Cardiac septum (tissue), 1 donor: ENCODE data around the gene AAGAB. TPM values are rescaled to one million over a fixed set of nuclear protein-coding genes. Genes with fewer than 3 reads are reported as not detected.

Source experiments
- DNase-seq: peaks from one replicate; pipeline ENCODE4 v3.0.0-alpha.2; 2020; ENCODE audit warnings: low spot score
- intact Hi-C: fragments of 100-400 bp; cut with DNase I; formaldehyde crosslinking; loops from one replicate; pipeline ENCODE4 v1.14.0; 2022
- total RNA-seq: library from RNA; stranded (reverse); fragmentation: NEBNext Ultra II Directional; extraction: Animal tissue kit (Norgen Biotek cat#: 25700); gene quantifications from one replicate; pipeline ENCODE4 v1.2.1, GENCODE V29; 2021
- donor health status: DM: no; HTN: no; CAD: no.

AAGAB gene
- total RNA-seq, 1 donor from 2014 or later: 24.1 TPM

- DNase-seq: peak; percentile 59
Measured at GRCh38 chr15:67178569-67179210, 75.8 kb downstream of the AAGAB start.

GRCh38 chr15:67177752-67178151 lies 76.7 kb downstream of the AAGAB start:
- peak; percentile 50 for DNase-seq
- intact Hi-C loops: no loop called here

More at GRCh38 chr15:67178569-67179210, 75.8 kb downstream of the AAGAB start:
- intact Hi-C loops: no loop called here

GRCh38 chr15:67176195-67176971 lies 78.1 kb downstream of the AAGAB start:
- intact Hi-C loops: no loop called here
- DNase-seq: no peak

GRCh38 chr15:67175643-67176071 lies 78.8 kb downstream of the AAGAB start:
- DNase-seq: peak; percentile 83
- intact Hi-C loops: no loop called here

- intact Hi-C loops: no loop called here
- DNase-seq: no peak
Measured at GRCh38 chr15:67174864-67175573, 79.4 kb downstream of the AAGAB start.

GRCh38 chr15:67174446-67174845 lies 80.0 kb downstream of the AAGAB start:
- intact Hi-C loops: no loop called here
- no peak for DNase-seq

- DNase-seq: no peak
- intact Hi-C loops: no loop called here
Measured at GRCh38 chr15:67173786-67174185, 80.7 kb downstream of the AAGAB start.

GRCh38 chr15:67173005-67173404 lies 81.5 kb downstream of the AAGAB start:
- intact Hi-C loops: no loop called here

GRCh38 chr15:67172172-67172571 lies 82.3 kb downstream of the AAGAB start:
- intact Hi-C loops: no loop called here
- no peak for DNase-seq

More at GRCh38 chr15:67173005-67173404, 81.5 kb downstream of the AAGAB start:
- DNase-seq: no peak

- DNase-seq: no peak
Measured at GRCh38 chr15:67171471-67171870, 83.0 kb downstream of the AAGAB start.

GRCh38 chr15:67170143-67170925 lies 84.1 kb downstream of the AAGAB start:
- intact Hi-C loops: no loop called here
- no peak for DNase-seq

More at GRCh38 chr15:67171471-67171870, 83.0 kb downstream of the AAGAB start:
- intact Hi-C loops: no loop called here

- intact Hi-C loops: no loop called here
- no peak for DNase-seq
Measured at GRCh38 chr15:67168694-67169093, 85.8 kb downstream of the AAGAB start.

- intact Hi-C loops: no loop called here
- DNase-seq: no peak
Measured at GRCh38 chr15:67167091-67167490, 87.4 kb downstream of the AAGAB start.

- no peak for DNase-seq
Measured at GRCh38 chr15:67166280-67167009, 88.0 kb downstream of the AAGAB start.

GRCh38 chr15:67165254-67166253 lies 88.9 kb downstream of the AAGAB start:
- no peak for DNase-seq
- intact Hi-C loops: no loop called here

More at GRCh38 chr15:67166280-67167009, 88.0 kb downstream of the AAGAB start:
- intact Hi-C loops: no loop called here

GRCh38 chr15:67164811-67165253 lies 89.6 kb downstream of the AAGAB start:
- no peak for DNase-seq
- intact Hi-C loops: no loop called here

- intact Hi-C loops: no loop called here
- DNase-seq: no peak
Measured at GRCh38 chr15:67164401-67164791, 90.1 kb downstream of the AAGAB start.

- no peak for DNase-seq
- intact Hi-C loops: no loop called here
Measured at GRCh38 chr15:67163180-67163579, 91.3 kb downstream of the AAGAB start.
